IMR-90 (cell line): ENCODE results near the gene EXOC4. TPM values are rescaled to one million over a fixed set of nuclear protein-coding genes. Genes with fewer than 3 reads are reported as not detected.

ENCODE experiments used
- ATAC-seq: fragments of 200-7000 bp; cut with Tn5 transposase; 2 replicates; pipeline ENCODE4 v1.9.1; 2020; ENCODE audit warnings: low read depth, mild to moderate bottlenecking, moderate library complexity
- BruUV-seq: library from RNA; stranded (reverse); fragments of 400-500 nt; replicated peaks from 2 replicates; lab custom pipeline; 2021; lab: Mats Ljungman, UMichigan
- CTCF ChIA-PET: fragments of 300-600 bp; formaldehyde crosslinking; extraction: SDS; loops from one replicate; lab custom pipeline; 2021; ENCODE audit warnings: antibody characterized with exemption; lab: Yijun Ruan, JAX
- POLR2A ChIA-PET: fragments of 300-600 bp; sonication (Branson Sonifier 250); formaldehyde crosslinking; loops from one replicate; lab custom pipeline; 2022; ENCODE audit warnings: antibody characterized with exemption; ENCODE audit not compliant: unreplicated experiment; lab: Charles Lee
- DNase-seq: peaks from one replicate; pipeline ENCODE4 v3.0.0; 2013
- H2AFZ ChIP-seq: replicated peaks from 2 replicates; pipeline ENCODE3; 2013; ENCODE audit warnings: low read length, mild to moderate bottlenecking; ENCODE audit not compliant: poor library complexity
- H2AK5ac ChIP-seq: 2 replicates; pipeline ENCODE4 v1.6.1; 2013; ENCODE audit warnings: low read depth, low read length, inconsistent platforms
- H2AK9ac ChIP-seq: replicated peaks from 2 replicates; pipeline ENCODE3; 2013; ENCODE audit warnings: mild to moderate bottlenecking, low read depth, low read length, moderate library complexity; ENCODE audit not compliant: poor library complexity
- H2BK120ac ChIP-seq: 2 replicates; pipeline ENCODE4 v1.6.1; 2013; ENCODE audit warnings: low read depth, low read length, inconsistent platforms
- H2BK15ac ChIP-seq: 3 replicates; pipeline ENCODE4 v1.6.1; 2013; ENCODE audit warnings: low read depth, low read length, inconsistent platforms
- H2BK20ac ChIP-seq: 2 replicates; pipeline ENCODE4 v1.6.1; 2013; ENCODE audit warnings: low read depth, mild to moderate bottlenecking, inconsistent platforms, low read length, moderate library complexity
- H2BK5ac ChIP-seq: 2 replicates; pipeline ENCODE4 v1.6.1; 2013; ENCODE audit warnings: mild to moderate bottlenecking, low read depth, low read length, inconsistent platforms; ENCODE audit not compliant: poor library complexity, severe bottlenecking
- H3K14ac ChIP-seq: replicated peaks from 2 replicates; pipeline ENCODE4 v1.6.1; 2013; ENCODE audit warnings: low read depth, low read length, inconsistent platforms
- H3K18ac ChIP-seq: 2 replicates; pipeline ENCODE4 v1.6.1; 2013; ENCODE audit warnings: low read depth, low read length, control low read depth
- H3K23ac ChIP-seq: 2 replicates; pipeline ENCODE4 v1.6.1; 2013; ENCODE audit warnings: low read depth, low read length, inconsistent platforms
- H3K27ac ChIP-seq: 2 replicates; pipeline ENCODE4 v1.5.1; 2013; ENCODE audit warnings: mild to moderate bottlenecking, control low read depth, low read length; ENCODE audit not compliant: insufficient read depth
- H3K27me3 ChIP-seq: 2 replicates; pipeline ENCODE4 v1.6.1; 2013; ENCODE audit warnings: low read length; ENCODE audit not compliant: control insufficient read depth, insufficient read depth
- H3K36me3 ChIP-seq: 2 replicates; pipeline ENCODE4 v1.6.1; 2013; ENCODE audit warnings: low read length, mixed read lengths; ENCODE audit not compliant: control insufficient read depth, insufficient read depth
- H3K4ac ChIP-seq: 2 replicates; pipeline ENCODE4 v1.6.1; 2013; ENCODE audit warnings: low read depth, low read length, inconsistent platforms
- H3K4me1 ChIP-seq: 2 replicates; pipeline ENCODE4 v1.6.1; 2013; ENCODE audit warnings: low read length, mixed read lengths; ENCODE audit not compliant: control insufficient read depth, insufficient read depth
- H3K4me2 ChIP-seq: 2 replicates; pipeline ENCODE4 v1.6.1; 2013; ENCODE audit warnings: low read depth, mild to moderate bottlenecking, control low read depth, low read length, moderate library complexity
- H3K4me3 ChIP-seq: 2 replicates; pipeline ENCODE4 v1.5.1; 2013; ENCODE audit warnings: low read depth, mild to moderate bottlenecking, control low read depth, low read length, moderate library complexity; ENCODE audit not compliant: insufficient read depth
- H3K56ac ChIP-seq: 2 replicates; pipeline ENCODE4 v1.6.1; 2013; ENCODE audit warnings: low read length, inconsistent platforms; ENCODE audit not compliant: insufficient read depth; ENCODE audit errors: extremely low read depth
- H3K79me1 ChIP-seq, 2 experiments: 2 replicates each; pipeline ENCODE4 v1.6.1; 2013; ENCODE audit warnings: low read length in 2 of 2, inconsistent platforms in 1 of 2, low read depth in 1 of 2
- H3K9ac ChIP-seq: 2 replicates; pipeline ENCODE4 v1.6.1; 2013; ENCODE audit warnings: low read depth, low read length, control low read depth
- H3K9me1 ChIP-seq: 2 replicates; pipeline ENCODE4 v1.6.1; 2013; ENCODE audit warnings: low read length, inconsistent platforms; ENCODE audit not compliant: insufficient read depth
- H3K9me3 ChIP-seq: 2 replicates; pipeline ENCODE4 v1.6.1; 2013; ENCODE audit warnings: low read length; ENCODE audit not compliant: control insufficient read depth, insufficient read depth
- H4K20me1 ChIP-seq: 2 replicates; pipeline ENCODE4 v1.6.1; 2013; ENCODE audit warnings: low read length, inconsistent platforms; ENCODE audit not compliant: insufficient read depth
- H4K5ac ChIP-seq: 2 replicates; pipeline ENCODE4 v1.6.1; 2013; ENCODE audit warnings: mild to moderate bottlenecking, low read depth, low read length, control low read depth
- H4K8ac ChIP-seq, 2 experiments: 2 replicates each; pipeline ENCODE4 v1.6.1; 2013; ENCODE audit warnings: low read depth in 2 of 2, low read length in 2 of 2, control low read depth in 1 of 2, inconsistent platforms in 1 of 2
- H4K91ac ChIP-seq: 2 replicates; pipeline ENCODE4 v1.6.1; 2013; ENCODE audit warnings: low read depth, low read length, inconsistent platforms; ENCODE audit not compliant: insufficient read depth
- BHLHE40 ChIP-seq: fragments of 150-350 bp; IDR thresholded peaks from 2 replicates; pipeline ENCODE4 v1.6.1; 2016; ENCODE audit warnings: mild to moderate bottlenecking, low read depth, low read length
- CEBPB ChIP-seq: IDR thresholded peaks from 2 replicates; pipeline ENCODE4 v1.6.1; 2012; ENCODE audit warnings: low read depth, low read length, improper control_type of control experiment
- CHD1 ChIP-seq: IDR thresholded peaks from 2 replicates; pipeline ENCODE4 v1.6.1; 2012; ENCODE audit warnings: low read depth, low read length, improper control_type of control experiment
- CTCF ChIP-seq: conservative IDR thresholded peaks from 2 replicates; pipeline ENCODE4 v1.5.1; 2012; ENCODE audit warnings: mild to moderate bottlenecking, low read depth, low read length, improper control_type of control experiment
- FOS ChIP-seq: fragments of 150-350 bp; IDR thresholded peaks from 2 replicates; pipeline ENCODE4 v1.6.1; 2016; ENCODE audit warnings: low read depth, low read length
- MAFK ChIP-seq: IDR thresholded peaks from 2 replicates; pipeline ENCODE4 v1.6.1; 2012; ENCODE audit warnings: low read depth, low read length, improper control_type of control experiment
- MAZ ChIP-seq: IDR thresholded peaks from 2 replicates; pipeline ENCODE4 v1.6.1; 2012; ENCODE audit warnings: low read depth, mild to moderate bottlenecking, low read length, improper control_type of control experiment, moderate library complexity, borderline replicate concordance
- MXI1 ChIP-seq: IDR thresholded peaks from 2 replicates; pipeline ENCODE4 v1.6.1; 2012; ENCODE audit warnings: low read depth, mild to moderate bottlenecking, low read length, moderate library complexity, borderline replicate concordance
- NFE2L2 ChIP-seq: fragments of 150-350 bp; IDR thresholded peaks from 2 replicates; pipeline ENCODE4 v1.6.1; 2016; ENCODE audit warnings: low read depth, mild to moderate bottlenecking, low read length
- POLR2A ChIP-seq: IDR thresholded peaks from 2 replicates; pipeline ENCODE4 v1.6.1; 2012; ENCODE audit warnings: mild to moderate bottlenecking, low read depth, low read length
- RAD21 ChIP-seq: IDR thresholded peaks from 2 replicates; pipeline ENCODE4 v1.6.1; 2012; ENCODE audit warnings: low read length, improper control_type of control experiment
- RFX5 ChIP-seq: IDR thresholded peaks from 2 replicates; pipeline ENCODE4 v1.8.0; 2012; ENCODE audit warnings: low read depth, mild to moderate bottlenecking, low read length, moderate library complexity
- SMC3 ChIP-seq: fragments of 150-350 bp; IDR thresholded peaks from 2 replicates; pipeline ENCODE4 v1.6.1; 2016; ENCODE audit warnings: low read depth, mild to moderate bottlenecking, antibody characterized with exemption, low read length, moderate library complexity
- USF2 ChIP-seq: fragments of 150-350 bp; IDR thresholded peaks from 2 replicates; pipeline ENCODE4 v1.6.1; 2017; ENCODE audit warnings: mild to moderate bottlenecking, antibody characterized with exemption, low read length, low read depth
- WGBS, 2 experiments: methylation state at CpG; one replicate each; pipeline versions ENCODE4 v1.1.5 to v1.1.7; 2013; ENCODE audit warnings: missing lambda C conversion rate in 2 of 2; ENCODE audit not compliant: insufficient read length in 1 of 2; ENCODE audit errors: extremely low coverage in 2 of 2; 5-methylcytosine and 5-hydroxymethylcytosine counted together
- dilution Hi-C: fragments of 300-500 bp; cut with HindIII; formaldehyde crosslinking; loops from one replicate; pipeline ENCODE4 v1.14.3; 2018; ENCODE audit warnings: low sequenced_read_pairs; ENCODE audit not compliant: unreplicated experiment
- in situ Hi-C: fragments of 300-500 bp; cut with MboI; formaldehyde crosslinking; loops from 3 replicates; pipeline ENCODE4 v1.14.3; 2019; ENCODE audit warnings: low sequenced_read_pairs, inconsistent platforms, mixed read lengths
- intact Hi-C: fragments of 100-400 bp; cut with micrococcal nuclease; formaldehyde crosslinking; loops from 2 replicates; pipeline ENCODE4 v1.10.0; 2022
- polyA plus RNA-seq, 3 experiments: library from polyadenylated mRNA; depleted of rRNA; stranded (reverse); fragments of >200 nt; gene quantifications; 2 replicates each; pipeline ENCODE4 v1.2.3, GENCODE V29; 2012; ENCODE audit warnings: low replicate concordance in 1 of 3
- total RNA-seq: library from RNA; depleted of rRNA; stranded (reverse); fragments of >200 nt; gene quantifications from 2 replicates; pipeline ENCODE4 v1.2.3, GENCODE V29; 2012
- TF ChIP-seq, protein P1 (sequence below): fragments of 150-350 bp; IDR thresholded peaks from 2 replicates; pipeline ENCODE4 v1.6.1; 2016; ENCODE audit warnings: low read depth, mild to moderate bottlenecking, low read length, moderate library complexity, borderline replicate concordance

EXOC4 gene
- total and polyA plus RNA-seq, 2 of the 4 experiments (the other 2 are of a cell fraction) = 25.4 to 94.6 TPM

DNA sequence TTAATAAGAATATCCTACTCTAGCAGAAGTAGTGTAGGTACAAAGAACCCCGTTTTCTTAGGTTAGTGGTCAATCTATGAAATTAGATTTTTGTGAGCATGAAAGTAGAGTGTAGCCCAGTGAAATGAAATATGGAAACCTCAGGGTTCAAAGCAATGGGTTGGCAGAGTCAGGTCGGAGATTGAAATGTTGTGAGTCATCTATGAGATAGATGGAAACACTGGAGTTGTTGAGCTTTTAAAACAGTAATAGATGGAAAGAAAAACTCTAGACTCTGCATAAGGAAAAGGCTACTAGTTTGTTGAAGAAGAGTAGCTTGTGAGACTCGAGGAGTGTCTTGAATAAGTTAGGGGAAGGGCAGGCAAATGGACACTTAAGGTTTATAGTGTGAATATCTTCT is 251.9 kb downstream of the EXOC4 start:
- in situ Hi-C loops = no loop called here
- BruUV-seq = no TSS peak
- Histone ChIP-seq H3K36me3 (no peaks in the 10 kb centered on the region), H3K9me1 (no peaks in the 10 kb centered on the region), H3K9ac (no peak overlapping the region), H4K5ac (no peak overlapping the region), H2AFZ (no peak overlapping the region), H2AK5ac (no peak overlapping the region), H2AK9ac (no peak overlapping the region), H3K79me1 (no peaks in the 10 kb centered on the region; a peak in 2 of 4 replicates), H2BK15ac (no peak overlapping the region), H3K18ac (no peak overlapping the region), H2BK20ac (no peak overlapping the region), H3K27me3 (no peaks in the 10 kb centered on the region), H3K4ac (no peak overlapping the region), H4K20me1 (no peaks in the 10 kb centered on the region), H2BK120ac (no peak overlapping the region), H3K23ac (no peak overlapping the region), H3K14ac (no peak overlapping the region), H3K4me1 (peaks cover 2% of the 10 kb centered on the region; the same call in 1 of the 2 replicates), H4K91ac (no peak overlapping the region), H3K56ac (no peak overlapping the region), H4K8ac (no peak overlapping the region), H3K4me3 (no peak overlapping the region), H3K27ac (no peak overlapping the region), H2BK5ac (no peak overlapping the region), H3K4me2 (peak overlapping the region; percentile 58; the same call in 1 of the 2 replicates), H3K9me3 (no peaks in the 10 kb centered on the region)
- intact Hi-C loops = no loop called here
- WGBS, 2 experiments = 38% methylated on average over 1 of the region's 3 CpGs; no CpG with 5 or more reads in 1 of the 2 experiments
- CTCF ChIA-PET = no interaction called here
- dilution Hi-C loops = no loop called here
- POLR2A ChIA-PET = no interaction called here
- DNase-seq (peak; percentile 53), ATAC-seq (no peak)
- no peak for TF ChIP-seq MXI1
- TF ChIP-seq MAZ = no peak
- no peak for TF ChIP-seq POLR2A
- TF ChIP-seq RAD21 = no peak
- TF ChIP-seq, protein P1, sequence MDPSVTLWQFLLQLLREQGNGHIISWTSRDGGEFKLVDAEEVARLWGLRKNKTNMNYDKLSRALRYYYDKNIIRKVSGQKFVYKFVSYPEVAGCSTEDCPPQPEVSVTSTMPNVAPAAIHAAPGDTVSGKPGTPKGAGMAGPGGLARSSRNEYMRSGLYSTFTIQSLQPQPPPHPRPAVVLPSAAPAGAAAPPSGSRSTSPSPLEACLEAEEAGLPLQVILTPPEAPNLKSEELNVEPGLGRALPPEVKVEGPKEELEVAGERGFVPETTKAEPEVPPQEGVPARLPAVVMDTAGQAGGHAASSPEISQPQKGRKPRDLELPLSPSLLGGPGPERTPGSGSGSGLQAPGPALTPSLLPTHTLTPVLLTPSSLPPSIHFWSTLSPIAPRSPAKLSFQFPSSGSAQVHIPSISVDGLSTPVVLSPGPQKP = no peak
- no peak for TF ChIP-seq RFX5
- no peak for TF ChIP-seq BHLHE40
- TF ChIP-seq FOS = no peak
- no peak for TF ChIP-seq NFE2L2
- no peak for TF ChIP-seq MAFK
- no peak for TF ChIP-seq USF2
- no peak for TF ChIP-seq SMC3
- no peak for TF ChIP-seq CEBPB
- TF ChIP-seq CTCF = no peak
- TF ChIP-seq CHD1 = no peak
